Heart right ventricle (tissue), 16 donors: Measurements from ENCODE around the gene TUBA1C. TPM values are rescaled to one million over a fixed set of nuclear protein-coding genes. Genes with fewer than 3 reads are reported as not detected.

Source experiments
- ATAC-seq, 8 donors: fragments of 200-7000 bp; cut with Tn5 transposase; one replicate each; pipeline ENCODE4 v1.9.1; 2020; ENCODE audit warnings: mild to moderate bottlenecking in 8 of 8, moderate library complexity in 8 of 8, moderate number of reproducible peaks in 1 of 8
- DNase-seq, 2 donors: peaks; one replicate each; pipeline ENCODE4 v3.0.0-alpha.2; 2020
- H3K27ac ChIP-seq, 10 donors: fragments of 200-600 bp; sonication (generic) in 2 of 10; one replicate each; pipeline versions ENCODE4 v1.5.0 to v1.8.0; 2020 to 2022; ENCODE audit warnings: mild to moderate bottlenecking in 3 of 10
- H3K27me3 ChIP-seq, 7 donors: fragments of 200-600 bp; one replicate each; pipeline ENCODE4 v1.8.0; 2021 to 2022; ENCODE audit warnings: mild to moderate bottlenecking in 2 of 7
- H3K36me3 ChIP-seq, 9 donors: fragments of 200-600 bp; sonication (generic) in 1 of 9; one replicate each; pipeline versions ENCODE4 v1.5.0 to v1.8.0; 2020 to 2022; ENCODE audit warnings: mild to moderate bottlenecking in 2 of 9
- H3K4me1 ChIP-seq, 9 donors: fragments of 200-600 bp; sonication (generic) in 1 of 9; one replicate each; pipeline versions ENCODE4 v1.5.0 to v1.8.0; 2020 to 2022; ENCODE audit warnings: mild to moderate bottlenecking in 4 of 9
- H3K4me3 ChIP-seq, 10 donors: fragments of 200-600 bp; sonication (generic) in 2 of 10; one replicate each; pipeline versions ENCODE4 v1.5.0 to v1.8.0; 2020 to 2022; ENCODE audit warnings: mild to moderate bottlenecking in 7 of 10, moderate library complexity in 2 of 10
- H3K9me3 ChIP-seq, 11 donors: fragments of 200-600 bp in 10 of 11; sonication (generic) in 2 of 11; one replicate each; pipeline versions ENCODE4 v1.5.0 to v1.8.0; 2013 to 2022; ENCODE audit warnings: mild to moderate bottlenecking in 2 of 11, control low read depth in 1 of 11, moderate library complexity in 1 of 11
- CTCF ChIP-seq, 9 donors: fragments of 200-600 bp; sonication (generic) in 2 of 9; IDR thresholded peaks; one replicate each; pipeline versions ENCODE4 v1.5.0 to v1.8.0; 2021 to 2022; ENCODE audit warnings: antibody characterized with exemption in 9 of 9, mild to moderate bottlenecking in 5 of 9, moderate library complexity in 1 of 9
- WGBS, 2 donors: extraction: QIAGEN DNeasy Blood & Tissue Kit; methylation state at CpG; one replicate each; pipeline ENCODE4 v1.1.7; 2013; ENCODE audit warnings: inconsistent platforms in 1 of 2; 5-methylcytosine and 5-hydroxymethylcytosine counted together
- intact Hi-C, 10 donors: fragments of 100-400 bp; cut with DNase I; formaldehyde crosslinking; loops; one replicate each; pipeline versions ENCODE4 v1.11.1 to v1.14.2; 2022
- polyA plus RNA-seq, 2 donors: library from polyadenylated mRNA; stranded (reverse); fragments of 200-250 nt; gene quantifications; one replicate each; pipeline ENCODE4 v1.2.3, GENCODE V29; 2013
- total RNA-seq, 10 donors: library from RNA; stranded (reverse); fragmentation: NEBNext Ultra II Directional in 3 of 10; extraction: Animal tissue kit (Norgen Biotek cat#: 25700) in 3 of 10; gene quantifications; one replicate each; pipeline versions ENCODE4 v1.2.1 to v1.2.4, GENCODE V29; 2021 to 2023
- donor health status: Arrhythmogenic right ventricular cardiomyopathy.
- donor health status: ischemic (EF 13 %, LVEDD 7.1; RV severe dilation, severe dysfunction).
- donor health status: healthy with polysubstance abuse.
- donor health status: DM: no; HTN: yes; CAD: no.
- donor health status: DM: no; HTN: no; CAD: no.
- donor health status: ischemic (EF 25% LVEDD 6.9; RV normal size, moderate dysfunction).
- donor health status: ischemic (EF 25% LVEDD 5.7; RV mildly dilated, moderate dysfunction).
- donor health status: healthy.
- donor health status: DM: yes; HTN: yes; CAD: no.
- donor health status: Ischemic cardiomyopathy.
- donor health status: ischemic (EF 35%, LVEDD 5.7; RV mildly dilated, moderate dysfunction).
- donor health status: nonischemic (EF 11% LVEDD 7.7; RV severe dilation, severe dysfunction).
- donor health status: DM: yes; HTN: yes; CAD: no.
- donor health status: PGD.
- donor health status: ischemic (EF 29% LVEDD 5.4; RV normal size, mild dysfunction).
- donor health status: nonischemic (EF 23%, LVEDD 6.1; RV moderate dilation, normal function).

TUBA1C gene
- total and polyA plus RNA-seq, 12 donors = 24.5 to 389 (median 53.1) TPM

DNA sequence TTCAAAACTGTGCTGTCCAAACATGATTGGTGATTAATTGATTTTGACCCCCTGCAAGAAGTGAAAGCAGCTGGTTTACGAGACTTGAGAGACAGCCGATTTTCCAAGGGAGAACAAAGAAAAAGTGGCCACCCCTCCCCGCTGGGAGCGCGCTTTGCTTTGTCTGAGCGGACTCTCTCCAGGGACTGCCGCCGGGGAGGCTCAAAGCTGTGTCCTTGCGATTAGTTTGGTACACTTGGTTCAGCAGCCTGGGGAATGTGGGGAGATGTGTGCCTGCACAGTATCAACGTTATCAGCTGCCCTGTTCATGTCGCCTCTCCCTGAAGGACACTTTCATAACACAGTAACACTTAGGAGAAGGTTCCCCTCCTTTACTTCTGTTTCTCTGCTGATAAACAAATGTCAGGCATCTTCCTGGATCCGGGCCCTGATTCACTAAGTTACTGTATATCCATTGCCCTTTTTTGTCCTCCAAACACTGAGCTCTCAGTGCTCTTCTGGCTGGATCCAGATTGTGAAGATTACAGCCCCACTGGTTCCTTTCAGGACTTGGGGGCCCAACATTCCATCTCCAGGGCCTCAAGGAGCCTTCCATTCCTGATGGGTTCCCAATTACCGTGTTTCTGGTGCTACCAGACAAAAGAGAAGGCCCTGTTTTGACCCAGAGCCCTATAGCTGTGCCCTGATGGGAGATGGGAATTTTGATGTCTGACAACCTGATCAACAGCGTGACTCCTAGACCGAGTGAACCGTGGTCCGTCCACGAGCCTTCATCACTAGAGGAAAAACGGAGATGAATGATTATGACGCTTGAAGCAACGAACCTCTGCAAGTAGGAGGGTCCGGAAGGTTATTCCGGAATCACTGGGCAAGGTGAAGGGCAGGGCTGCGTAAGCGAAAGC, 31.7 kb upstream of the TUBA1C start:
- Histone ChIP-seq H3K4me1 (peaks cover 6 to 50% (median 25%) of the 10 kb centered on the region in 9 donors), H3K36me3 (no peaks in the 10 kb centered on the region), H3K4me3 (peak overlapping the region in 7 of 10 donors; percentile 14 to 73 (median 25)), H3K9me3 (no peaks in the 10 kb centered on the region), H3K27ac (peak overlapping the region; percentile 79 to 97 (median 94)), H3K27me3 (no peaks in the 10 kb centered on the region)
- DNase-seq (peak; percentile 76 to 77), ATAC-seq (peak; percentile 27 to 89 (median 72))
- 42 to 46% methylated on average over 25 of the region's 25 CpGs for WGBS, 2 donors
- intact Hi-C loops = loop anchor here in 7 of 10 donors (1.0 to 10.0 kb wide), 8 partner anchors 44 to 171 kb away; partner anchors contain the start of genes TUBA1B (in 4 of the 7), TUBA1A (in 3 of the 7) and KMT2D (in 1 of the 7)
- peak in 5 of 9 donors; percentile 9 to 39 (median 25) for TF ChIP-seq CTCF (IDR thresholded peaks at IDR 0.05)

DNA sequence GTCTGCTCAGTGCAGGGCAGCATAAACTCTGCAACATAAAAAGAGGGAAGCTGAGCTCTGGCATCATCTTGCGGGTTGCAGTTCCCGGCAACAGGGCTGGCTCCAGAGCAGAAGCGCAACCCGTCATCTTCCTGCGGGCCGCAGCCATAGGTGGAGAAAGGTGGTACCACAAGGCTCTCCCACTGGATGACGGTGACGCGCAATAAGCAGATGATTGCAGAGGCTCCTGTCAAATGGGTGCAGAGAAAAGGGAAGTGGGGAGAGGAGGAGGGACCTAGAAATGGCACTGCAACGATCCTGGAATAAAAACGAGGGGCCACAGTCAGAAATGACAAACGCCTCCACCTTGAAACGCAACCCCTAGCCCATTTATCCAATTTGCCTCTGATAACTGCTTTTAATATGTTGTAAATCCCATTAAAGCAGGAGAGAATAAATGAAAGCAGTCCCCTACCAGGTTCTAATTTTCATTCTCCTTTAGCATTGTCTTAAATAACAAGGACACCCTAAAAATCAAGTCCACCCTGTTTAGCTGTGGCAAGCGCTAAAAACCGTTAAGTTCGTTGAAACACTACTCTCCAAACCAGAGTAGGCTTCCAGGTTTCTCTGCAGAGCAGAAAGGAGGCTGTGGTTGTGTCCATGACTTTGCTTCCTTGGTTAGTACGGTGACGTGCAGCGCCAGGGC, 30.9 kb upstream of the TUBA1C start:
- intact Hi-C loops = loop anchor here in 9 of 10 donors (1.0 to 10.0 kb wide), 14 partner anchors 31 to 173 kb away; partner anchors contain the start of genes TUBA1B (in 9 of the 9), TUBA1A (in 5 of the 9), KMT2D (in 2 of the 9) and LMBR1L (in 1 of the 9)
- 65 to 69% methylated on average over 19 of the region's 19 CpGs for WGBS, 2 donors
- no peak for TF ChIP-seq CTCF (IDR thresholded peaks at IDR 0.05)
- Histone ChIP-seq H3K36me3 (no peaks in the 10 kb centered on the region), H3K27me3 (no peaks in the 10 kb centered on the region), H3K9me3 (no peaks in the 10 kb centered on the region), H3K4me3 (peak overlapping the region in 9 of 10 donors; percentile 39 to 73 (median 64)), H3K27ac (peak overlapping the region; percentile 79 to 97 (median 94)), H3K4me1 (peaks cover 6 to 50% (median 25%) of the 10 kb centered on the region in 9 donors)
- ATAC-seq (peak; percentile 6 to 48 (median 24)), DNase-seq (peak; percentile 38 to 52)

DNA sequence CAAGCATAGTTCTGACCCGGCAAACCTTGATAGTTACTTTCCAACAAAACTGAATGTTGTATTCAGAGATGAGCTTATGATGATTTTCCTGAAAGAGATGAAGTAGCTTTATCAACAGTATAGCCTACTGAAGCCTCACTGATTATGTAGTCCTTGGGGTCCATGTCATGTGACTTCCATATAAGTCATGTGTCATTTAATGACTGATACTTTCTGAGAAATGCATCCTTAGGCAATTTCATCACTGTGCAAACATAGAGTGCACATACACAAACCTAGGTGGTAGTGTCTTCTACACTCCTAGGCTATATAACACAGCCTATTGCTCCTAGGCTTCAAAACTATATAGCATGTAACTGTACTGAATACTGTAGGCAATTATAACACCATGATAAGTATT, 28.5 kb upstream of the TUBA1C start:
- Histone ChIP-seq H3K27ac (no peak overlapping the region), H3K4me1 (peaks cover 6 to 36% (median 25%) of the 10 kb centered on the region in 9 donors), H3K9me3 (no peaks in the 10 kb centered on the region), H3K4me3 (no peak overlapping the region), H3K36me3 (no peaks in the 10 kb centered on the region), H3K27me3 (no peaks in the 10 kb centered on the region)
- TF ChIP-seq CTCF (IDR thresholded peaks at IDR 0.05) = no peak
- DNase-seq (no peak), ATAC-seq (no peak)
- intact Hi-C loops = loop anchor here in 6 of 10 donors (1.0 to 10.0 kb wide), 5 partner anchors 102 to 174 kb away; partner anchors contain the start of genes TUBA1B (in 2 of the 6) and KMT2D (in 1 of the 6)
- 64 to 70% methylated on average over 1 of the region's 1 CpG for WGBS, 2 donors

DNA sequence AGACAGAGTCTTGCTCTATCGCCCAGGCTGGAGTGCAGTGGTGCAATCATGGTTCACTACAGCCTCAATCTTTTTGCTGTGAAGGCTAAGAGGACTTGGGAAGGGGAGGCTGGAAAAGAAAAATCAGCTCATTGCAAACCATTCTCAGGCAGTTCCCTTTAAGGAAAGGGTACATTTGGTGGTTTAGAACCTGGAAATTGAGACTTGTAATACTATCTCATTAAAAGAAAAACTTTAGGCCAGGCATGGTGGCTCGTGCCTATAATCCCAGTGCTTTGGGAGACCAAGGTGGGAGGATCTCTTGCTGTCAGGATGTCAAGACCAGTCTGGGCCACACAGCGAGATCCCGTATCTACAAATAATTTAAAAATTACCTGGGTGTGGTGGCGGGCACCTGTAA, 21.3 kb upstream of the TUBA1C start:
- DNase-seq (no peak), ATAC-seq (no peak)
- intact Hi-C loops = no loop called here
- H3K4me3 ChIP-seq = no peak overlapping the region
- no peaks in the 10 kb centered on the region for H3K9me3 ChIP-seq
- 92 to 97% methylated on average over 5 of the region's 5 CpGs for WGBS, 2 donors
- no peak for TF ChIP-seq CTCF (IDR thresholded peaks at IDR 0.05)
- H3K27me3 ChIP-seq = no peaks in the 10 kb centered on the region
- no peaks in the 10 kb centered on the region for H3K36me3 ChIP-seq
- H3K27ac ChIP-seq = peak overlapping the region in 3 of 10 donors; percentile 3 to 51 (median 41)
- H3K4me1 ChIP-seq = peaks cover 0 to 29% (median 0%) of the 10 kb centered on the region in 9 donors
